K562 (cell line): Measurements from ENCODE around the gene SMAD1.

Experiments
- ESRRB ChIP-seq: fragments of 250-450 bp; sonication (Bioruptor Pico); IDR thresholded peaks from 2 replicates; pipeline ENCODE4 v1.5.0; 2020; ENCODE audit warnings: mild to moderate bottlenecking, moderate library complexity, borderline replicate concordance
- FOXK1 ChIP-seq: sonication (generic); formaldehyde crosslinking; IDR thresholded peaks from 2 replicates; pipeline ENCODE4 v1.8.0; 2022; ENCODE audit warnings: missing genetic modification reagents, mild to moderate bottlenecking, borderline replicate concordance
- GABPB1 ChIP-seq: sonication (generic); formaldehyde crosslinking; IDR thresholded peaks from 2 replicates; pipeline ENCODE4 v1.8.0; 2022; ENCODE audit warnings: mild to moderate bottlenecking, missing genetic modification reagents
- KDM4B ChIP-seq, 2 experiments: fragments of 450-650 bp in 1 of 2; sonication (generic) in 1 of 2; IDR thresholded peaks; 2 replicates each; pipeline ENCODE4 v1.6.1; 2016 to 2017; ENCODE audit warnings: borderline replicate concordance in 2 of 2, antibody characterized with exemption in 1 of 2, low read depth in 1 of 2, mild to moderate bottlenecking in 1 of 2
- NONO ChIP-seq, 2 experiments: fragments of 200-400 bp in 1 of 2; fragments of 450-650 bp in 1 of 2; formaldehyde crosslinking in 1 of 2; IDR thresholded peaks; 2 replicates each; pipeline ENCODE4 v1.6.1; 2017; ENCODE audit warnings: low read depth in 2 of 2, mild to moderate bottlenecking in 2 of 2, moderate library complexity in 2 of 2, low read length in 1 of 2
- POLR2AphosphoS5 ChIP-seq: IDR thresholded peaks from 2 replicates; pipeline ENCODE4 v1.6.1; 2011; ENCODE audit warnings: mild to moderate bottlenecking, low read depth, low read length, moderate library complexity; ENCODE audit not compliant: control insufficient read depth, insufficient read depth
- TGIF2 ChIP-seq: sonication (generic); formaldehyde crosslinking; IDR thresholded peaks from 2 replicates; pipeline ENCODE4 v1.8.1; 2022; ENCODE audit warnings: mild to moderate bottlenecking, missing genetic modification reagents, moderate library complexity
- ZNF41 ChIP-seq: fragments of 250-450 bp; sonication (Bioruptor Pico); conservative IDR thresholded peaks from 2 replicates; pipeline ENCODE4 v1.4.0; 2020; ENCODE audit warnings: mild to moderate bottlenecking
- TF ChIP-seq, protein P1 (sequence below), 3 experiments: IDR thresholded peaks in 2 of 3; conservative IDR thresholded peaks in 1 of 3; 2 replicates each; pipeline ENCODE4 v1.5.1; 2011 to 2012; ENCODE audit warnings: low read length in 3 of 3, mild to moderate bottlenecking in 3 of 3, control low read depth in 2 of 3, improper control_type of control experiment in 1 of 3, inconsistent platforms in 1 of 3, low read depth in 1 of 3, mixed read lengths in 1 of 3, moderate library complexity in 1 of 3; ENCODE audit not compliant: insufficient read depth in 2 of 3
- TF ChIP-seq, protein P2 (sequence below): fragments of 450-650 bp; IDR thresholded peaks from 2 replicates; pipeline ENCODE4 v1.6.1; 2016; ENCODE audit warnings: missing biosample characterization, missing genetic modification characterization
- TF ChIP-seq, protein P3 (sequence below): fragments of 450-650 bp; IDR thresholded peaks from 2 replicates; pipeline ENCODE4 v1.7.0; 2016; ENCODE audit warnings: borderline replicate concordance
- TF ChIP-seq, protein P4 (sequence below): fragments of 250-450 bp; sonication (Bioruptor Pico); IDR thresholded peaks from 2 replicates; pipeline ENCODE4 v1.9.0; 2021; ENCODE audit warnings: mild to moderate bottlenecking, inconsistent platforms

DNA sequence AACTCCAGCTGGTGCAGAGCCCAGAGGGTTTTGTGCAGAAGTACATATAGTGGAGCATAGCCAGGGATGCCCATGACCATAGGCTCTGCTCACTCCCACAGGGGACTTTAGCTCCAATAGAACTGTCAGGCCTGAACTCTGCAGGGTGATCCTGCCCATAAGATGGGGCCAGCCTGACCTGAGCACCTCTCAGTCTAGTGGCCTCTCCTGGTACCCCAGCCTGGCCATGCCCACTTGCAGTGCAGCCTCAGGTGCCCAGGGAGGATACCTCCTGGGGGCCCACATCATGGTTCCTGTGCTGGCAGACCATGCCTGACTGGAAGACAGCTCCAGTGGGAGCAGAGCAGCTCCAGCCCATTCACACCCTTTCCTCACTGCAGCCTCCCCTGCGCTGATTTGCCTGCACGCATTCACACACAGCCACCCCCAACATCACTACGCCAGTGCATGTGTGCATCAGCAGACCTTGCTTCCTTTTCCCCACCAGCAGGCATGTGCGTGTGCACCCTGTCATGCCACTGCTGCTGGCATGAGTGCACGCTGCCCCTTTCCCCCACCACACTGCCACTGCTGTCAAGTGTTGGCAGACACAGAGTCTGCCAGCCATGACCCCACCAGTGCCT, 84.5 kb downstream of the SMAD1 start:
- no peak for TF ChIP-seq TGIF2
- no peak for TF ChIP-seq FOXK1 (CRISPR knock-in tag)
- TF ChIP-seq, protein P1, sequence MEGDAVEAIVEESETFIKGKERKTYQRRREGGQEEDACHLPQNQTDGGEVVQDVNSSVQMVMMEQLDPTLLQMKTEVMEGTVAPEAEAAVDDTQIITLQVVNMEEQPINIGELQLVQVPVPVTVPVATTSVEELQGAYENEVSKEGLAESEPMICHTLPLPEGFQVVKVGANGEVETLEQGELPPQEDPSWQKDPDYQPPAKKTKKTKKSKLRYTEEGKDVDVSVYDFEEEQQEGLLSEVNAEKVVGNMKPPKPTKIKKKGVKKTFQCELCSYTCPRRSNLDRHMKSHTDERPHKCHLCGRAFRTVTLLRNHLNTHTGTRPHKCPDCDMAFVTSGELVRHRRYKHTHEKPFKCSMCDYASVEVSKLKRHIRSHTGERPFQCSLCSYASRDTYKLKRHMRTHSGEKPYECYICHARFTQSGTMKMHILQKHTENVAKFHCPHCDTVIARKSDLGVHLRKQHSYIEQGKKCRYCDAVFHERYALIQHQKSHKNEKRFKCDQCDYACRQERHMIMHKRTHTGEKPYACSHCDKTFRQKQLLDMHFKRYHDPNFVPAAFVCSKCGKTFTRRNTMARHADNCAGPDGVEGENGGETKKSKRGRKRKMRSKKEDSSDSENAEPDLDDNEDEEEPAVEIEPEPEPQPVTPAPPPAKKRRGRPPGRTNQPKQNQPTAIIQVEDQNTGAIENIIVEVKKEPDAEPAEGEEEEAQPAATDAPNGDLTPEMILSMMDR (IDR thresholded peaks at IDR 0.05 in 2 of 3, conservative IDR thresholded peaks at IDR 0.05 in 1 of 3; ENCODE audit: insufficient read depth in 2 of 3, low read depth in 1 of 3, low read length in 3 of 3), result no peak
- TF ChIP-seq GABPB1 (CRISPR knock-in tag), result no peak
- no peak for TF ChIP-seq POLR2AphosphoS5
- no peak for TF ChIP-seq ESRRB (CRISPR knock-in tag)
- TF ChIP-seq ZNF41 (CRISPR knock-in tag), result no peak
- TF ChIP-seq, protein P2, sequence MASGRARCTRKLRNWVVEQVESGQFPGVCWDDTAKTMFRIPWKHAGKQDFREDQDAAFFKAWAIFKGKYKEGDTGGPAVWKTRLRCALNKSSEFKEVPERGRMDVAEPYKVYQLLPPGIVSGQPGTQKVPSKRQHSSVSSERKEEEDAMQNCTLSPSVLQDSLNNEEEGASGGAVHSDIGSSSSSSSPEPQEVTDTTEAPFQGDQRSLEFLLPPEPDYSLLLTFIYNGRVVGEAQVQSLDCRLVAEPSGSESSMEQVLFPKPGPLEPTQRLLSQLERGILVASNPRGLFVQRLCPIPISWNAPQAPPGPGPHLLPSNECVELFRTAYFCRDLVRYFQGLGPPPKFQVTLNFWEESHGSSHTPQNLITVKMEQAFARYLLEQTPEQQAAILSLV (tag), result no peak
- no peak for TF ChIP-seq KDM4B (IDR thresholded peaks at IDR 0.05; ENCODE audit: borderline replicate concordance in 2 of 2, low read depth in 1 of 2)
- TF ChIP-seq, protein P3, sequence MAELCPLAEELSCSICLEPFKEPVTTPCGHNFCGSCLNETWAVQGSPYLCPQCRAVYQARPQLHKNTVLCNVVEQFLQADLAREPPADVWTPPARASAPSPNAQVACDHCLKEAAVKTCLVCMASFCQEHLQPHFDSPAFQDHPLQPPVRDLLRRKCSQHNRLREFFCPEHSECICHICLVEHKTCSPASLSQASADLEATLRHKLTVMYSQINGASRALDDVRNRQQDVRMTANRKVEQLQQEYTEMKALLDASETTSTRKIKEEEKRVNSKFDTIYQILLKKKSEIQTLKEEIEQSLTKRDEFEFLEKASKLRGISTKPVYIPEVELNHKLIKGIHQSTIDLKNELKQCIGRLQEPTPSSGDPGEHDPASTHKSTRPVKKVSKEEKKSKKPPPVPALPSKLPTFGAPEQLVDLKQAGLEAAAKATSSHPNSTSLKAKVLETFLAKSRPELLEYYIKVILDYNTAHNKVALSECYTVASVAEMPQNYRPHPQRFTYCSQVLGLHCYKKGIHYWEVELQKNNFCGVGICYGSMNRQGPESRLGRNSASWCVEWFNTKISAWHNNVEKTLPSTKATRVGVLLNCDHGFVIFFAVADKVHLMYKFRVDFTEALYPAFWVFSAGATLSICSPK, result no peak
- TF ChIP-seq, protein P4, sequence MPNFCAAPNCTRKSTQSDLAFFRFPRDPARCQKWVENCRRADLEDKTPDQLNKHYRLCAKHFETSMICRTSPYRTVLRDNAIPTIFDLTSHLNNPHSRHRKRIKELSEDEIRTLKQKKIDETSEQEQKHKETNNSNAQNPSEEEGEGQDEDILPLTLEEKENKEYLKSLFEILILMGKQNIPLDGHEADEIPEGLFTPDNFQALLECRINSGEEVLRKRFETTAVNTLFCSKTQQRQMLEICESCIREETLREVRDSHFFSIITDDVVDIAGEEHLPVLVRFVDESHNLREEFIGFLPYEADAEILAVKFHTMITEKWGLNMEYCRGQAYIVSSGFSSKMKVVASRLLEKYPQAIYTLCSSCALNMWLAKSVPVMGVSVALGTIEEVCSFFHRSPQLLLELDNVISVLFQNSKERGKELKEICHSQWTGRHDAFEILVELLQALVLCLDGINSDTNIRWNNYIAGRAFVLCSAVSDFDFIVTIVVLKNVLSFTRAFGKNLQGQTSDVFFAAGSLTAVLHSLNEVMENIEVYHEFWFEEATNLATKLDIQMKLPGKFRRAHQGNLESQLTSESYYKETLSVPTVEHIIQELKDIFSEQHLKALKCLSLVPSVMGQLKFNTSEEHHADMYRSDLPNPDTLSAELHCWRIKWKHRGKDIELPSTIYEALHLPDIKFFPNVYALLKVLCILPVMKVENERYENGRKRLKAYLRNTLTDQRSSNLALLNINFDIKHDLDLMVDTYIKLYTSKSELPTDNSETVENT (CRISPR knock-in tag), result no peak
- no peak for TF ChIP-seq NONO (IDR thresholded peaks at IDR 0.05; ENCODE audit: low read depth in 2 of 2, low read length in 1 of 2)
